Brain microvascular endothelial cell (primary cell): ENCODE data around the gene EME2.

ENCODE experiments used
- DNase-seq: peaks from one replicate; pipeline ENCODE4 v3.0.0-alpha.2; 2020
- H3K27ac ChIP-seq: fragments of 250-450 bp; sonication (Bioruptor Pico); 2 replicates; pipeline ENCODE4 v1.5.1; 2020; ENCODE audit warnings: mild to moderate bottlenecking, moderate library complexity
- H3K27me3 ChIP-seq: fragments of 250-450 bp; sonication (Bioruptor Pico); replicated peaks from 2 replicates; pipeline ENCODE4 v1.5.1; 2020; ENCODE audit warnings: mild to moderate bottlenecking
- H3K36me3 ChIP-seq: fragments of 250-450 bp; sonication (Bioruptor Pico); replicated peaks from 2 replicates; pipeline ENCODE4 v1.5.1; 2020; ENCODE audit warnings: mild to moderate bottlenecking
- H3K4me3 ChIP-seq: 2 replicates; pipeline ENCODE4 v1.5.1; 2011; ENCODE audit warnings: low read depth, mild to moderate bottlenecking, control low read depth, low read length, moderate library complexity
- CTCF ChIP-seq: IDR thresholded peaks from 2 replicates; pipeline ENCODE4 v1.5.1; 2011; ENCODE audit warnings: low read depth, mild to moderate bottlenecking, moderate library complexity, low read length, control low read depth, inconsistent platforms; ENCODE audit errors: missing control alignments
- in situ Hi-C: cut with HindIII; loops from 2 replicates; pipeline ENCODE4 v1.10.0; 2017; ENCODE audit warnings: low sequenced_read_pairs, low pct_ligation_motif_present

EME2 gene

DNA sequence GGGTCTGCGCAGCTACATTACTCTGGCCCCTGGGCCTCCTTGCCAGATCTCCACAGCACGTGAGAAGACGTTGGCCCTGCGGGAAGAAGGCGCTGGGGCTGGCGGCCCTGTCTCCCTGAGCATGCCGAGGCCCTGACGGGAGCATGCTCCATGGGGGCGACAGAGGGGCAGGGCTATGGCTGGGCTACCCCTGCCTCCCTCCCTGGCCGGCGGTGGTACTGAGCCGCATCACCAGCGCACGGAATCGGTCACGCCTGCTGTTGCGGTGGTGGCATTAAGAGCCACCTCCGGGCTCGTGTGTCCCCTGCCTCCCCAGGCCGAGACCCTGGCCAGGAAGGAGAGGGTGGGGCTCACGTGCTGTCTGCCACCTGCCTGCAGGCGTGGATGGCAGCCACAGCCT is 38.5 kb upstream of the EME2 start:
- Histone ChIP-seq H3K27ac (no peak overlapping the region), H3K4me3 (no peak overlapping the region), H3K36me3 (peaks cover 32% of the 10 kb centered on the region), H3K27me3 (no peaks in the 10 kb centered on the region)
- DNase-seq: no peak
- no peak for TF ChIP-seq CTCF
- in situ Hi-C loops: no loop called here

GRCh38 chr16:1734816-1735215 is 37.8 kb upstream of the EME2 start:
- Histone ChIP-seq H3K27me3 (no peaks in the 10 kb centered on the region), H3K27ac (no peak overlapping the region), H3K36me3 (peaks cover 26% of the 10 kb centered on the region), H3K4me3 (no peak overlapping the region)
- no peak for DNase-seq
- no peak for TF ChIP-seq CTCF
- in situ Hi-C loops: no loop called here

GRCh38 chr16:1740234-1740633 is 32.4 kb upstream of the EME2 start:
- no peak overlapping the region for H3K4me3 ChIP-seq
- TF ChIP-seq CTCF: no peak
- H3K27me3 ChIP-seq: no peaks in the 10 kb centered on the region
- H3K27ac ChIP-seq: no peak overlapping the region
- DNase-seq: no peak
- H3K36me3 ChIP-seq: peaks cover 26% of the 10 kb centered on the region
- in situ Hi-C loops: no loop called here

DNA sequence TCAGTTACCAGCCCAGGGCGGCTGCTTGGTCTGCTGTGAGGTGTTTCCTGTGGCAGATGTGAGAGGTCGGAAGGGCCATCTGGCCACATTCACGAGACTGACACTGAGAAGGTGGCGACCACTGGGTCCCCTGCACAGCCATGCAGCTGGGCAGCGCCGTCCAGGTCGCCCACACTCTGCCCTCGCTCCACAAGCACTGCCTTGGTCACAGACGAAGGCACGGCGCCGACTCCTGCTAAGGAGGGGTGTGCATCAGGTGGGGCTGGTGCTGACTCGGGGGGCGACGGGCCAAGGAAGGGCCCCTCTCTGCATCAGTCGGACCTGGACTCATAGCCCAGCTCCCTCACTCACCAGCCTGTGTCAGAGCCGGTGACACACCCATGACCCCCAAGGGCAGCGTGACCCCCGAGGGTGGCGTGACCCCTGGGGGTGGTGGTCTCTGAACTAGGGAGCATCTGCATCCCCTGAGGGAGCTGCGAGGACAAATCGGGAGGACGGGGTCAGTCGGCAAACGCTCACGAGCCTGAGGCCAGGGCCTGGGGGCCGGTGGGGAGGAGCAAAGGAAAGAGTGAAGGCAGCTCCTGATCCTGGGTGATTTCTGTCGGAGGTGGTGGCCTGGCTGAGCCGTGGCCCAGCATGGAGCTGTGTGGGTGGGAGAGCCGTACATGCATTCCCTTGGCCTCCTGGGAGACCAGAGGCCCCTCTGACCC is 31.7 kb upstream of the EME2 start:
- no peak for TF ChIP-seq CTCF
- Histone ChIP-seq H3K36me3 (peaks cover 26% of the 10 kb centered on the region), H3K4me3 (no peak overlapping the region), H3K27me3 (no peaks in the 10 kb centered on the region), H3K27ac (no peak overlapping the region)
- DNase-seq: no peak
- in situ Hi-C loops: no loop called here

- H3K36me3 ChIP-seq: peaks cover 26% of the 10 kb centered on the region
- TF ChIP-seq CTCF: no peak
- H3K27me3 ChIP-seq: no peaks in the 10 kb centered on the region
- H3K27ac ChIP-seq: no peak overlapping the region
- H3K4me3 ChIP-seq: no peak overlapping the region
- DNase-seq: no peak
- in situ Hi-C loops: no loop called here
These were observed 31.0 kb upstream of the EME2 start for GRCh38 chr16:1741553-1742165.
